NCI-H187 treated with DMSO at 0.1 percent for 48 hours (cell line): Measurements from ENCODE around the gene ZNF497.

Experiments
- DNase-seq: peaks from one replicate; lab custom pipeline; 2025; lab: John Stamatoyannopoulos, UW

ZNF497 gene

GRCh38 chr19:58367698-58368454 lies 5.3 kb upstream of the ZNF497 start:
- DNase-seq = no peak

- DNase-seq = no peak
Observed at GRCh38 chr19:58366585-58367430, 4.3 kb upstream of the ZNF497 start.

GRCh38 chr19:58364146-58364545 lies 1.6 kb upstream of the ZNF497 start:
- no peak for DNase-seq

- no peak for DNase-seq
Observed at GRCh38 chr19:58361900-58362271, 665 bp downstream of the ZNF497 start.

- no peak for DNase-seq
Observed at GRCh38 chr19:58357481-58358145, 4.9 kb downstream of the ZNF497 start.

GRCh38 chr19:58356766-58357480 lies 5.6 kb downstream of the ZNF497 start:
- DNase-seq = no peak

GRCh38 chr19:58355908-58356765 lies 6.4 kb downstream of the ZNF497 start:
- DNase-seq = no peak

GRCh38 chr19:58355215-58355796 lies 7.2 kb downstream of the ZNF497 start:
- no peak for DNase-seq

GRCh38 chr19:58354478-58355030 lies 8.0 kb downstream of the ZNF497 start:
- no peak for DNase-seq

GRCh38 chr19:58353717-58354477 lies 8.7 kb downstream of the ZNF497 start:
- no peak for DNase-seq

GRCh38 chr19:58352760-58353671 lies 9.5 kb downstream of the ZNF497 start, which contains the start of gene A1BG:
Gene A1BG (minus strand): TSS chr19:58353492. CDS start chr19:58353437, 55 bp downstream.
- DNase-seq = no peak

GRCh38 chr19:58351990-58352755 lies 10.4 kb downstream of the ZNF497 start:
- no peak for DNase-seq

GRCh38 chr19:58351558-58351878 lies 11.0 kb downstream of the ZNF497 start:
- DNase-seq = no peak

GRCh38 chr19:58350871-58351557 lies 11.5 kb downstream of the ZNF497 start:
- no peak for DNase-seq

GRCh38 chr19:58350001-58350861 lies 12.3 kb downstream of the ZNF497 start:
- DNase-seq = no peak

GRCh38 chr19:58349590-58349989 lies 13.0 kb downstream of the ZNF497 start:
- no peak for DNase-seq
